Testis (tissue), 2 donors: ENCODE data around the gene HEXIM1.

Experiments
- POLR2A ChIP-seq: fragments of 450-650 bp; IDR thresholded peaks from one replicate; pipeline ENCODE4 v1.6.1; 2017; ENCODE audit warnings: antibody characterized with exemption, mild to moderate bottlenecking, moderate library complexity
- TF ChIP-seq, protein P1 (sequence below), 3 experiments: fragments of 450-650 bp in 2 of 3; fragments of 200-600 bp in 1 of 3; sonication (generic) in 1 of 3; IDR thresholded peaks; one replicate each; pipeline ENCODE4 v1.5.1; 2016 to 2019; ENCODE audit warnings: antibody characterized with exemption in 3 of 3, mild to moderate bottlenecking in 2 of 3, moderate library complexity in 1 of 3

DNA sequence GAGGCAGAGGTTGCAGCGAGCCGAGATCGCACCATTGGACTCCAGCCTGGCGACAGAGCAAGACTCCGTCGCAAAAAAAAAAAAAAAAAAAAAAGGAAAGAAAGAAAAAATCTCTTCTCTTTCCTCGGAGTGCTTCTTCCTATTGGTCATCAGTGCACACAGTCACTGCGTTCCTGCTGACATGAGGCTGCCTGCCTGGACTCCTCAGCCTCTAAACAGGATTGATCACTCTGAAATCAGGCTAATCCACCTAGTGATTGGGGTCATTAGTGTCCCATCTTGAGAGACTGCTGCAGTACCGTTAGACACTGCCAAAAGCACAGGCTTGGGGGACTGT is 46.8 kb upstream of the HEXIM1 start:
- TF ChIP-seq, protein P1, sequence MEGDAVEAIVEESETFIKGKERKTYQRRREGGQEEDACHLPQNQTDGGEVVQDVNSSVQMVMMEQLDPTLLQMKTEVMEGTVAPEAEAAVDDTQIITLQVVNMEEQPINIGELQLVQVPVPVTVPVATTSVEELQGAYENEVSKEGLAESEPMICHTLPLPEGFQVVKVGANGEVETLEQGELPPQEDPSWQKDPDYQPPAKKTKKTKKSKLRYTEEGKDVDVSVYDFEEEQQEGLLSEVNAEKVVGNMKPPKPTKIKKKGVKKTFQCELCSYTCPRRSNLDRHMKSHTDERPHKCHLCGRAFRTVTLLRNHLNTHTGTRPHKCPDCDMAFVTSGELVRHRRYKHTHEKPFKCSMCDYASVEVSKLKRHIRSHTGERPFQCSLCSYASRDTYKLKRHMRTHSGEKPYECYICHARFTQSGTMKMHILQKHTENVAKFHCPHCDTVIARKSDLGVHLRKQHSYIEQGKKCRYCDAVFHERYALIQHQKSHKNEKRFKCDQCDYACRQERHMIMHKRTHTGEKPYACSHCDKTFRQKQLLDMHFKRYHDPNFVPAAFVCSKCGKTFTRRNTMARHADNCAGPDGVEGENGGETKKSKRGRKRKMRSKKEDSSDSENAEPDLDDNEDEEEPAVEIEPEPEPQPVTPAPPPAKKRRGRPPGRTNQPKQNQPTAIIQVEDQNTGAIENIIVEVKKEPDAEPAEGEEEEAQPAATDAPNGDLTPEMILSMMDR (IDR thresholded peaks at IDR 0.05): no peak
- TF ChIP-seq POLR2A: no peak
